ENCODE results near the gene C9orf72.

Gene C9orf72

GRCh38 chr9:27548055-27548741 lies 25.1 kb downstream of the C9orf72 start:
- H3K9me3 ChIP-seq (replicated peaks; ENCODE audit: insufficient read depth, low read length) = no peaks in the 10 kb centered on the region
- H3F3A ChIP-seq (ENCODE audit: insufficient read depth, low read length) = no peaks in the 10 kb centered on the region
- H3K9ac ChIP-seq (ENCODE audit: low read length) = no peak overlapping the region
- H3K4me3 ChIP-seq (ENCODE audit: low read length) = no peak overlapping the region
- H3K27me3 ChIP-seq (replicated peaks; ENCODE audit: insufficient read depth, low read length) = no peaks in the 10 kb centered on the region
- H3K4me2 ChIP-seq (ENCODE audit: low read depth, low read length) = no peak overlapping the region
- H2AFZ ChIP-seq (ENCODE audit: low read length) = no peak overlapping the region
- no peaks in the 10 kb centered on the region for H3K36me3 ChIP-seq (replicated peaks; ENCODE audit: insufficient read depth, low read length)
- no peaks in the 10 kb centered on the region for H4K20me1 ChIP-seq (ENCODE audit: insufficient read depth, low read length)
- peak; percentile 6 for DNase-seq
- no peaks in the 10 kb centered on the region for H3K9me2 ChIP-seq (replicated peaks; ENCODE audit: insufficient read depth, low read length)
- TF ChIP-seq EZH2 (optimal IDR thresholded peaks at IDR 0.05; ENCODE audit: low read depth, low read length) (no peak), CTCF (IDR thresholded peaks at IDR 0.05; ENCODE audit: low read length) (0 out of 2 replicates have a peak, but pooled peaks have one; percentile 25), EZH2phosphoT487 (IDR thresholded peaks at IDR 0.05; ENCODE audit: low read length) (no peak)
- H3K79me2 ChIP-seq (ENCODE audit: low read length) = no peaks in the 10 kb centered on the region
- no peaks in the 10 kb centered on the region for H3K4me1 ChIP-seq (ENCODE audit: low read length)
- no peak overlapping the region for H3K27ac ChIP-seq (ENCODE audit: low read length)

- no peaks in the 10 kb centered on the region for H4K20me1 ChIP-seq (ENCODE audit: insufficient read depth, low read length)
- H3K79me2 ChIP-seq (ENCODE audit: low read length) = no peaks in the 10 kb centered on the region
- DNase-seq = no peak
- TF ChIP-seq EZH2phosphoT487 (IDR thresholded peaks at IDR 0.05; ENCODE audit: low read length) (no peak), EZH2 (optimal IDR thresholded peaks at IDR 0.05; ENCODE audit: low read depth, low read length) (no peak), CTCF (IDR thresholded peaks at IDR 0.05; ENCODE audit: low read length) (no peak)
- no peak overlapping the region for H3K27ac ChIP-seq (ENCODE audit: low read length)
- no peak overlapping the region for H3K4me3 ChIP-seq (ENCODE audit: low read length)
- no peaks in the 10 kb centered on the region for H3K4me1 ChIP-seq (ENCODE audit: low read length)
- no peak overlapping the region for H3K4me2 ChIP-seq (ENCODE audit: low read depth, low read length)
- H3K27me3 ChIP-seq (replicated peaks; ENCODE audit: insufficient read depth, low read length) = no peaks in the 10 kb centered on the region
- H3K36me3 ChIP-seq (replicated peaks; ENCODE audit: insufficient read depth, low read length) = no peaks in the 10 kb centered on the region
- no peak overlapping the region for H2AFZ ChIP-seq (ENCODE audit: low read length)
- H3F3A ChIP-seq (ENCODE audit: insufficient read depth, low read length) = no peaks in the 10 kb centered on the region
- no peaks in the 10 kb centered on the region for H3K9me3 ChIP-seq (replicated peaks; ENCODE audit: insufficient read depth, low read length)
- no peak overlapping the region for H3K9ac ChIP-seq (ENCODE audit: low read length)
- no peaks in the 10 kb centered on the region for H3K9me2 ChIP-seq (replicated peaks; ENCODE audit: insufficient read depth, low read length)
Observed at GRCh38 chr9:27545471-27545870, 27.8 kb downstream of the C9orf72 start.

- no peaks in the 10 kb centered on the region for H3K79me2 ChIP-seq (ENCODE audit: low read length)
- H3K27me3 ChIP-seq (replicated peaks; ENCODE audit: insufficient read depth, low read length) = no peaks in the 10 kb centered on the region
- no peak for DNase-seq
- H4K20me1 ChIP-seq (ENCODE audit: insufficient read depth, low read length) = no peaks in the 10 kb centered on the region
- H3K9ac ChIP-seq (ENCODE audit: low read length) = no peak overlapping the region
- no peaks in the 10 kb centered on the region for H3K9me2 ChIP-seq (replicated peaks; ENCODE audit: insufficient read depth, low read length)
- no peaks in the 10 kb centered on the region for H3K9me3 ChIP-seq (replicated peaks; ENCODE audit: insufficient read depth, low read length)
- H3K27ac ChIP-seq (ENCODE audit: low read length) = no peak overlapping the region
- no peaks in the 10 kb centered on the region for H3K36me3 ChIP-seq (replicated peaks; ENCODE audit: insufficient read depth, low read length)
- TF ChIP-seq EZH2 (optimal IDR thresholded peaks at IDR 0.05; ENCODE audit: low read depth, low read length) = no peak
- H3F3A ChIP-seq (ENCODE audit: insufficient read depth, low read length) = no peaks in the 10 kb centered on the region
- H3K4me1 ChIP-seq (ENCODE audit: low read length) = no peaks in the 10 kb centered on the region
- H2AFZ ChIP-seq (ENCODE audit: low read length) = no peak overlapping the region
- H3K4me2 ChIP-seq (ENCODE audit: low read depth, low read length) = no peak overlapping the region
- H3K4me3 ChIP-seq (ENCODE audit: low read length) = no peak overlapping the region
Observed at GRCh38 chr9:27542508-27542907, 30.8 kb downstream of the C9orf72 start.

GRCh38 chr9:27541740-27542139 lies 31.5 kb downstream of the C9orf72 start:
- H3K9ac ChIP-seq (ENCODE audit: low read length) = no peak overlapping the region
- no peak overlapping the region for H2AFZ ChIP-seq (ENCODE audit: low read length)
- no peak overlapping the region for H3K4me2 ChIP-seq (ENCODE audit: low read depth, low read length)
- no peak overlapping the region for H3K4me3 ChIP-seq (ENCODE audit: low read length)
- H3K9me3 ChIP-seq (replicated peaks; ENCODE audit: insufficient read depth, low read length) = no peaks in the 10 kb centered on the region
- H3K79me2 ChIP-seq (ENCODE audit: low read length) = no peaks in the 10 kb centered on the region
- H4K20me1 ChIP-seq (ENCODE audit: insufficient read depth, low read length) = no peaks in the 10 kb centered on the region
- no peaks in the 10 kb centered on the region for H3K36me3 ChIP-seq (replicated peaks; ENCODE audit: insufficient read depth, low read length)
- H3F3A ChIP-seq (ENCODE audit: insufficient read depth, low read length) = no peaks in the 10 kb centered on the region
- DNase-seq = no peak
- H3K4me1 ChIP-seq (ENCODE audit: low read length) = no peaks in the 10 kb centered on the region
- no peaks in the 10 kb centered on the region for H3K27me3 ChIP-seq (replicated peaks; ENCODE audit: insufficient read depth, low read length)
- TF ChIP-seq EZH2phosphoT487 (IDR thresholded peaks at IDR 0.05; ENCODE audit: low read length) (no peak), EZH2 (optimal IDR thresholded peaks at IDR 0.05; ENCODE audit: low read depth, low read length) (no peak), CTCF (IDR thresholded peaks at IDR 0.05; ENCODE audit: low read length) (no peak)
- H3K27ac ChIP-seq (ENCODE audit: low read length) = no peak overlapping the region
- H3K9me2 ChIP-seq (replicated peaks; ENCODE audit: insufficient read depth, low read length) = no peaks in the 10 kb centered on the region

Measured in MM.1S (cell line).